ENCODE data around the gene KRTAP16-1. TPM values are rescaled to one million over a fixed set of nuclear protein-coding genes. Genes with fewer than 3 reads are reported as not detected.
"Not testable (repeated sequence)": the region's sequence is repeated elsewhere in the genome, so short reads cannot be mapped to it uniquely, and the experiment has no call there.

The KRTAP16-1 gene
- total RNA-seq, 1 experiment from 2014 or later: not detected

GRCh38 chr17:41271858-41272257 is 37.3 kb downstream of the KRTAP16-1 start:
- TF ChIP-seq CTCF (conservative IDR thresholded peaks at IDR 0.05): no peak
- no peak for TF ChIP-seq EZH2 (IDR thresholded peaks at IDR 0.05; ENCODE audit: low read depth)
- BruUV-seq (replicated peaks): no TSS peak
- intact Hi-C loops (cut with micrococcal nuclease; ENCODE audit: unreplicated experiment): no loop called here
- Histone ChIP-seq H3F3A (ENCODE audit: insufficient read depth, low read depth) (no peaks in the 10 kb centered on the region), H3K4me3 (no peak overlapping the region), H3K9me3 (ENCODE audit: insufficient read depth, low read depth) (no peaks in the 10 kb centered on the region), H3K9me2 (ENCODE audit: insufficient read depth) (no peaks in the 10 kb centered on the region), H3K36me3 (ENCODE audit: low read depth) (no peaks in the 10 kb centered on the region), H3K27me3 (ENCODE audit: insufficient read depth, low read depth) (no peaks in the 10 kb centered on the region), H2AFZ (no peak overlapping the region), H4K20me1 (ENCODE audit: insufficient read depth) (no peaks in the 10 kb centered on the region), H3K4me1 (replicated peaks; ENCODE audit: insufficient read depth) (peaks cover 12% of the 10 kb centered on the region), H3K27ac (no peak overlapping the region), H3K79me2 (ENCODE audit: low read depth) (no peaks in the 10 kb centered on the region), H3K4me2 (no peak overlapping the region)
- DNase-seq: no peak
- POLR2A ChIA-PET (ENCODE audit: unreplicated experiment): no interaction called here
- CTCF ChIA-PET: no interaction called here

- DNase-seq; H2AFZ ChIP-seq; POLR2A ChIA-PET (ENCODE audit: unreplicated experiment); H3K9me2 ChIP-seq (ENCODE audit: insufficient read depth); H3K4me2 ChIP-seq; intact Hi-C loops (cut with micrococcal nuclease; ENCODE audit: unreplicated experiment); H3K36me3 ChIP-seq (ENCODE audit: low read depth); CTCF ChIA-PET; H3K27ac ChIP-seq; BruUV-seq (replicated peaks); H3K27me3 ChIP-seq (ENCODE audit: insufficient read depth, low read depth); H4K20me1 ChIP-seq (ENCODE audit: insufficient read depth); H3F3A ChIP-seq (ENCODE audit: insufficient read depth, low read depth); H3K9me3 ChIP-seq (ENCODE audit: insufficient read depth, low read depth); H3K79me2 ChIP-seq (ENCODE audit: low read depth); H3K4me3 ChIP-seq: not testable (repeated sequence)
- peaks cover 12% of the 10 kb centered on the region for H3K4me1 ChIP-seq (replicated peaks; ENCODE audit: insufficient read depth)
These were observed 37.8 kb downstream of the KRTAP16-1 start for GRCh38 chr17:41271323-41271722.

GRCh38 chr17:41267711-41268110 is 41.4 kb downstream of the KRTAP16-1 start:
- Histone ChIP-seq H3K27ac (peak overlapping the region; percentile 17; the same call in 1 of the 2 replicates), H3K36me3 (ENCODE audit: low read depth) (no peaks in the 10 kb centered on the region), H2AFZ (no peak overlapping the region), H3K9me2 (ENCODE audit: insufficient read depth) (no peaks in the 10 kb centered on the region), H3K4me2 (no peak overlapping the region), H3F3A (ENCODE audit: insufficient read depth, low read depth) (no peaks in the 10 kb centered on the region), H3K79me2 (ENCODE audit: low read depth) (no peaks in the 10 kb centered on the region), H4K20me1 (ENCODE audit: insufficient read depth) (no peaks in the 10 kb centered on the region), H3K27me3 (ENCODE audit: insufficient read depth, low read depth) (no peaks in the 10 kb centered on the region), H3K9me3 (ENCODE audit: insufficient read depth, low read depth) (no peaks in the 10 kb centered on the region), H3K4me1 (replicated peaks; ENCODE audit: insufficient read depth) (peaks cover 12% of the 10 kb centered on the region), H3K4me3 (no peak overlapping the region)
- intact Hi-C loops (cut with micrococcal nuclease; ENCODE audit: unreplicated experiment): no loop called here
- POLR2A ChIA-PET (ENCODE audit: unreplicated experiment): no interaction called here
- TF ChIP-seq CTCF (conservative IDR thresholded peaks at IDR 0.05) (no peak), EZH2 (IDR thresholded peaks at IDR 0.05; ENCODE audit: low read depth) (no peak)
- no TSS peak for BruUV-seq (replicated peaks)
- CTCF ChIA-PET: no interaction called here
- peak in 1 of 2 experiments; percentile 42 for DNase-seq

GRCh38 chr17:41265078-41265477 is 44.0 kb downstream of the KRTAP16-1 start, which contains the start of gene KRTAP9-6:
Gene KRTAP9-6 (plus strand): TSS chr17:41265378. CDS start chr17:41265378, 0 bp downstream.
- Histone ChIP-seq H3K4me1 (replicated peaks; ENCODE audit: insufficient read depth) (peaks cover 12% of the 10 kb centered on the region), H3K79me2 (ENCODE audit: low read depth) (no peaks in the 10 kb centered on the region), H3K9me3 (ENCODE audit: insufficient read depth, low read depth) (no peaks in the 10 kb centered on the region), H3K9me2 (ENCODE audit: insufficient read depth) (no peaks in the 10 kb centered on the region), H3K4me2 (no peak within 1 kb of the TSS), H3K27ac (no peak within 1 kb of the TSS), H2AFZ (no peak within 1 kb of the TSS), H3F3A (ENCODE audit: insufficient read depth, low read depth) (no peaks in the 10 kb centered on the region), H3K36me3 (ENCODE audit: low read depth) (no peaks in the 10 kb centered on the region), H4K20me1 (ENCODE audit: insufficient read depth) (no peaks in the 10 kb centered on the region), H3K4me3 (no peak within 1 kb of the TSS), H3K27me3 (ENCODE audit: insufficient read depth, low read depth) (no peaks in the 10 kb centered on the region)
- no peak for DNase-seq
- ChIA-PET POLR2A (ENCODE audit: unreplicated experiment) (no interaction called here), CTCF (no interaction called here)
- no TSS peak for BruUV-seq (replicated peaks)
- TF ChIP-seq CTCF (conservative IDR thresholded peaks at IDR 0.05) (no peak), EZH2 (IDR thresholded peaks at IDR 0.05; ENCODE audit: low read depth) (no peak)
- intact Hi-C loops (cut with micrococcal nuclease; ENCODE audit: unreplicated experiment): no loop called here

All from PC-9 (cell line).